Measurements from ENCODE around the gene CLCN1.
A peak's percentile ranks its signal among the peaks of the same experiment; 100 is the strongest.

CLCN1 gene

DNA sequence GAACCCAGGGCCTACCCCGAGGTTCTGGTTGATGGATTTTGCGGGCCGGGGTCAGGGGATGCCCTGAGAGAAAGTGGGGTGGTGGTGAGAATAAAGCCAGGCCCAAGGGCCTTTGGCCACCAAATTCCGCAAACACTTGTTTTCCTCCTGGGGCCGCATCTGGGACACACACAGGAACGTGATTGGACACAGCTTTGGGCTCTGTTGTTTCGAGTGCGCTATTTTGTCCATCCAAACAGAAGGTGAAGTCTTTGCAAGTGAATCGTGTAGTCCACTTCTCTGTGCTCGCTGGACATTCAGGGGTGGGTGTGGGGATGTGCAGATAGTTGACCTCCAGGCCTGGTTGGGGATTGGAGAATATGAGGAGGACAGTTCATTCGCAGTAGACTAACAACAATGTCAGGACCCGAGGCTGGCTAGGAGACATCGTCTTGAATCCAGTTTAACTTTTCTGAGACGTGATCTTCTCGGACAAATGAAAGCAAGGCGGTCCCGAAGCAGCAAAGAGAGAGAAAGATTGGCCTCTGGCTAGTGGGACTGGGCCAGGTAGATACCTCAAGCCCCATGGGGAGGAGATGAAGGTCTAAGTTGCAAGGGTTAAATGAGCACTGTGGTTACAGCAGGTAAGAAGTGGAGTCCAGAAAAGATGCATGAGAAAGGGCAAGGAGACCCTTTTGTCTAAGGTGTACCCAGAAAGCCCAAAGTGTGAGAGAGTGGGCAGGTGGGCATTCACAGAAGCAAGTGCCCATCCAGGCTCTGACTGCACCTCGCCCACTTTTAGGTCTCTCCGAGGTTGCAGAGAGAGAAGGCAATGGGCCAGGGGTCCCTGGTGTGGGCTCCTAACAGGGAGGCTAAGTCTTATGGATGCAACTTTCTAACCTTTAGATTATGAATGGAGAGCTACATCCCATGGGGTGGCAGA, 47.4 kb downstream of the CLCN1 start:
- CTCF ChIA-PET, result no interaction called here

DNA sequence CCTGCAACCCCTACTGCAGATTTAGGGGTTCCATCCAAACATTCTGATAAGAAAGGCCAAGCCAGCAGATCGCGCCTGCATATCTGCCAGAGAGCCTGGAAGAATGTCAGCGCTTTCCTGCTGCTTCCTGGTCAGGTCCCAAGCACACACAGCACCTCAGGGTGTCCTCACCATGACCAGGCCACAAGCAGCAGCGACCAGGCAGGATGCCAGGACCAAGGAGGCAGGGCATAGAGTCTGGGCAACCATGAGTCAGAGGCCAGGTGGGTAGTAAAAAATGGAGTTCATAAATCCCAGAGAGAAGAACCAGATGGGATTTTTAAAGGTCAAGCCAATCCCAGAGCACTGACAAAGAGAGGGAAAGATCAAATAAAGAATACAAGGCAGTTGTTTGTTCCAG, 52.1 kb downstream of the CLCN1 start:
- H3K27ac ChIP-seq, result peak overlapping the region; percentile 8
- no peak for DNase-seq (ENCODE audit: low spot score)
- ChIA-PET CTCF (no interaction called here), POLR2A (ENCODE audit: low non-redundant PET) (no interaction called here)
- TF ChIP-seq CTCF (conservative IDR thresholded peaks at IDR 0.05; ENCODE audit: low read depth), result no peak

More for the DNA sequence above, 47.4 kb downstream of the CLCN1 start:
- H3K27ac ChIP-seq, result no peak overlapping the region
- no peak for TF ChIP-seq CTCF (conservative IDR thresholded peaks at IDR 0.05; ENCODE audit: low read depth)
- DNase-seq (ENCODE audit: low spot score), result no peak
- POLR2A ChIA-PET (ENCODE audit: low non-redundant PET), result no interaction called here

GRCh38 chr7:143368387-143368786, 52.5 kb downstream of the CLCN1 start:
- CTCF ChIA-PET, result interaction anchor here (2.3 kb wide), 1 partner anchor 12 kb away, joined by 17 read pairs; no protein-coding TSS in a partner anchor
- POLR2A ChIA-PET (ENCODE audit: low non-redundant PET), result no interaction called here
- no peak for DNase-seq (ENCODE audit: low spot score)

DNA sequence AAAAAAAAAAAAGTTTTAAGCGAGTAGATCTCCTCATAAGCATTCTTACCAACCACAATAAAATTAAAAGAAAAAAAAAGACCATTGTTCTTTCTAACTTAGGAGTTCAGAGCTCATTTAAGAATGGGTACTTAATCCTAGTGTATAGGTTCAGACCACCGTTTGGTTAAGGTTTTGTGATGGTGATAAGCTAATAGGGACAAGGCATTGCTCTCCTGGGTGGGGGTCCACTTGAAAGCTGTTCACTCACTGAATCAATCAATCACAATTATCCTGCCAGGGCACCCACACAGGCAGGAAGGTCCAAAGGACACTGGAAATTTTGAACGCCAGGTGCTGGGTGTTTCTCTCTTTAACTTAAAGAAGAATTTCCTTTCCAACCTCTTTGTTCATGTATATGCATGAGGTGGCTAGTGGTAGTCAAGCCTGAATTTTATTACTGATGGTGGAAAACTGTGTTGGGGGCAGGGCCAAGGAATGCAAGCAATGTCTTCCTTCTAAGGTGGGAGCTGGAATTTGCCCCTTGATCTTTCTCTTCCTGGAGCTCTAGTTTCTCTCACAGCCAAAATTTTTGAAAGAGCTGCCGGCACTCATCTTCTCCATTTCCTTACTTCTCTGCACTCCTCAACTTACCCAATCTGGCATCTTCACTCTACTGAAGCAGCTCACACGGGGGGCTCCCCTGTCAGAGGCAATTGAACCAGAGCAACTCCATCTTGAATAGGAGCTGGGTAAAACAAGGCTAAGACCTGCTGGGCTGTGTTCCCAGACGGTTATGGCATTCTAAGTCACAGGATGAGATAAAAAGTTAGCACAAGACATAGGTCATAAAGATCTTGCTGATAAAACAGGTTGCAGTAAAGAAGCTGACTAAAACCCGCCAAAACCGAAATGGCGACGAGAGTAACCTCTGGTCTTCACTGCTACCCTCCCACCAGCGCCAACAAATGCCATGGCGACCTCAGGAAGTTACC, 54.1 kb downstream of the CLCN1 start:
- ChIA-PET CTCF (interaction anchor here (0.7 to 2.3 kb wide), 2 partner anchors 10 to 129 kb away, joined by 3 to 17 read pairs; no protein-coding TSS in a partner anchor), POLR2A (ENCODE audit: low non-redundant PET) (no interaction called here)
- no peak overlapping the region for H3K27ac ChIP-seq
- DNase-seq (ENCODE audit: low spot score), result no peak
- no peak for TF ChIP-seq CTCF (conservative IDR thresholded peaks at IDR 0.05; ENCODE audit: low read depth)

More at GRCh38 chr7:143368387-143368786, 52.5 kb downstream of the CLCN1 start:
- peak overlapping the region; percentile 8 for H3K27ac ChIP-seq
- TF ChIP-seq CTCF (conservative IDR thresholded peaks at IDR 0.05; ENCODE audit: low read depth), result no peak

DNA sequence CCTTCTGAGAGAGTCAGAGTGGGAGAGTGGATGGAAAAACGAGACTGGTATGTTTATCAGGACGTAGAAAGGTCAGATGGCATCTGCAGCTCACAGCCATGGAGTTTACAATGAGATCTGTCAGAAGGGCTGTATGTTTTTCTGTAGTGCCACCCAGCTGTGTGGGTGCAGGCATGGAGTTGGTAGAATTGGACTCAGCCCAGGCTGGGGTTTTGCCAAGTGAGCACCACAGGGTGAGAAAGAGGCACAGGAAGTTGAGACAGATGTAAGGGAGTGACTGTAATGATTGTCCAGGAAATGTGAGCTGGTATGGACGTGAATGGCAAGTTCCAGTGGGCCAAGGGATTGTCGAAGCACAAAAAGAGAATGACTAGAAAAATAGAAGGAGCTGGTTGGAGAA, 56.2 kb downstream of the CLCN1 start:
- ChIA-PET POLR2A (ENCODE audit: low non-redundant PET) (interaction anchor here (0.6 kb wide), 1 partner anchor 34 kb away, joined by 3 read pairs; no protein-coding TSS in a partner anchor), CTCF (no interaction called here)
- peak overlapping the region; percentile 63 for H3K27ac ChIP-seq
- TF ChIP-seq CTCF (conservative IDR thresholded peaks at IDR 0.05; ENCODE audit: low read depth), result no peak
- DNase-seq (ENCODE audit: low spot score), result no peak

DNA sequence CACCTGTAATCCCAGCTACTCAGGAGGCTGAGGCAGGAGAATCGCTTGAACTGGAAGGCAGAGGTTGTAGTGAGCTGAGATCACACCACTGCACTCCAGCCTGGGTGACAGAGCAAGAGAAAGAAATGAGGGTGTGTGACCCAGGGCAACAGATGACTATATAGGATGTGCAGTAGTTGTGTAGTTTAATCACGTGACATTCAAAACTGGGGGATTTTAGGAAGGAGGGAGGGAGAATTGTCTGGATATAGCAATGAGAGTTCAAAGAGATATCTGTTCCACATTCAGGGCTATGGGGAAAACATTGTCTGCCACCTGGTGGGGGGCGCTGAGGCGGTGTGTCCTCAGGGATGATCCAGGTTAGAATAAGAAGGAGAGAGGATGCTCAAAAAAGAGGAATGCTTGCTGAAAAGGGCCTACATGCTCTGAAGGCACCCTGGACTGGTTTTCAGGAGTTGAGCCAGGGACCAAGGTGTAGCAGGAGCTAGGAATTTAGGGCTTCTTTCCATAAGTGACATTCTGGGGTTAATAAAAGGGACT, 57.4 kb downstream of the CLCN1 start:
- no peak overlapping the region for H3K27ac ChIP-seq
- CTCF ChIA-PET, result no interaction called here
- DNase-seq (ENCODE audit: low spot score), result no peak
- POLR2A ChIA-PET (ENCODE audit: low non-redundant PET), result no interaction called here
- TF ChIP-seq CTCF (conservative IDR thresholded peaks at IDR 0.05; ENCODE audit: low read depth), result no peak

All from RWPE1 (cell line).